HG03442 (cell line): ENCODE data around the gene ASMTL.
"Not testable (repeated sequence)": the region's sequence is repeated elsewhere in the genome, so short reads cannot be mapped to it uniquely, and the experiment has no call there.

Experiments used
- ATAC-seq: cut with Tn5 transposase; IDR thresholded peaks from one replicate; pipeline ENCODE4 v1.9.1; 2021; ENCODE audit warnings: mild to moderate bottlenecking, moderate library complexity; ENCODE audit not compliant: unreplicated experiment

Gene ASMTL

GRCh38 chrX:1452516-1453394, at the start of gene ASMTL:
Gene ASMTL, minus strand, starts transcription at chrX:1452909. Its CDS starts 69 bp downstream, at chrX:1452840.
- peak; percentile 76 for ATAC-seq

- ATAC-seq: peak; percentile 47
These were observed 49.5 kb upstream of the ASMTL start for GRCh38 chrX:1502241-1502640.

- ATAC-seq: peak; percentile 55
These were observed 48.3 kb upstream of the ASMTL start for GRCh38 chrX:1500701-1501624.

GRCh38 chrX:1496076-1496475, 43.4 kb upstream of the ASMTL start:
- ATAC-seq: no peak

- peak; percentile 47 for ATAC-seq
These were observed 41.3 kb upstream of the ASMTL start for GRCh38 chrX:1493877-1494510.

- ATAC-seq: no peak
These were observed 40.7 kb upstream of the ASMTL start for GRCh38 chrX:1493412-1493811.

GRCh38 chrX:1492421-1493012, 39.8 kb upstream of the ASMTL start:
- ATAC-seq: no peak

GRCh38 chrX:1491851-1492349, 39.2 kb upstream of the ASMTL start:
- peak; percentile 72 for ATAC-seq

GRCh38 chrX:1491248-1491647, 38.5 kb upstream of the ASMTL start:
- ATAC-seq: not testable (repeated sequence)

- not testable (repeated sequence) for ATAC-seq
These were observed 38.0 kb upstream of the ASMTL start for GRCh38 chrX:1490723-1491122.

GRCh38 chrX:1489354-1489753, 36.6 kb upstream of the ASMTL start:
- ATAC-seq: not testable (repeated sequence)

- no peak for ATAC-seq
These were observed 36.0 kb upstream of the ASMTL start for GRCh38 chrX:1488745-1489144.

- ATAC-seq: no peak
These were observed 35.4 kb upstream of the ASMTL start for GRCh38 chrX:1488141-1488540.

- ATAC-seq: no peak
These were observed 34.7 kb upstream of the ASMTL start for GRCh38 chrX:1487401-1487800.

- ATAC-seq: no peak
These were observed 34.1 kb upstream of the ASMTL start for GRCh38 chrX:1486749-1487361.

GRCh38 chrX:1486177-1486576, 33.5 kb upstream of the ASMTL start:
- ATAC-seq: no peak

- ATAC-seq: no peak
These were observed 32.3 kb upstream of the ASMTL start for GRCh38 chrX:1485033-1485432.

- ATAC-seq: no peak
These were observed 31.9 kb upstream of the ASMTL start for GRCh38 chrX:1484638-1485019.

- ATAC-seq: peak; percentile 40
These were observed 31.3 kb upstream of the ASMTL start for GRCh38 chrX:1483843-1484637.
